Gastroesophageal sphincter (tissue), 4 donors: ENCODE data around the gene NLGN1. TPM values are rescaled to one million over a fixed set of nuclear protein-coding genes. Genes with fewer than 3 reads are reported as not detected.

Experiments used
- ATAC-seq: fragments of 150-250 bp; one replicate; pipeline ENCODE4 v1.9.1; 2016; ENCODE audit warnings: mild to moderate bottlenecking, moderate library complexity
- H3K27ac ChIP-seq, 4 donors: fragments of 200-600 bp; sonication (generic) in 3 of 4; 1 replicate in 3 of 4; 2 replicates in 1 of 4; pipeline ENCODE4 v1.5.1; 2016 to 2019
- H3K27me3 ChIP-seq: fragments of 200-600 bp; sonication (generic); one replicate; pipeline ENCODE4 v1.5.1; 2019
- H3K36me3 ChIP-seq, 2 donors: fragments of 200-600 bp; sonication (generic); one replicate each; pipeline ENCODE4 v1.5.1; 2019; ENCODE audit warnings: control low read depth in 1 of 2
- H3K4me1 ChIP-seq, 3 donors: fragments of 200-600 bp; sonication (generic); 1 replicate in 2 of 3; 2 replicates in 1 of 3; pipeline ENCODE4 v1.5.1; 2016 to 2019; ENCODE audit warnings: control low read depth in 2 of 3
- H3K4me3 ChIP-seq, 2 donors: fragments of 200-600 bp; sonication (generic); one replicate each; pipeline ENCODE4 v1.5.1; 2019; ENCODE audit warnings: mild to moderate bottlenecking in 1 of 2, moderate library complexity in 1 of 2
- H3K9me3 ChIP-seq, 3 donors: fragments of 200-600 bp; sonication (generic); one replicate each; pipeline ENCODE4 v1.5.1; 2017 to 2019; ENCODE audit warnings: control low read depth in 2 of 3
- CTCF ChIP-seq, 4 experiments: fragments of 200-600 bp in 2 of 4; fragments of 450-650 bp in 2 of 4; sonication (generic) in 1 of 4; IDR thresholded peaks; one replicate each; pipeline ENCODE4 v1.5.1; 2017 to 2019; ENCODE audit warnings: antibody characterized with exemption in 4 of 4, mild to moderate bottlenecking in 2 of 4, moderate library complexity in 2 of 4
- EP300 ChIP-seq: sonication (generic); formaldehyde crosslinking; IDR thresholded peaks from one replicate; pipeline ENCODE4 v1.6.1; 2017; ENCODE audit warnings: antibody characterized with exemption, mild to moderate bottlenecking
- POLR2A ChIP-seq, 2 donors: fragments of 450-650 bp; IDR thresholded peaks; one replicate each; pipeline ENCODE4 v1.6.1; 2017; ENCODE audit warnings: antibody characterized with exemption in 2 of 2, mild to moderate bottlenecking in 2 of 2, moderate library complexity in 1 of 2
- POLR2AphosphoS5 ChIP-seq: sonication (generic); formaldehyde crosslinking; IDR thresholded peaks from one replicate; pipeline ENCODE4 v1.6.1; 2017; ENCODE audit warnings: antibody characterized with exemption
- WGBS, 2 donors: methylation state at CpG; one replicate each; pipeline ENCODE4 v1.1.5; 2018; ENCODE audit warnings: low coverage in 1 of 2; 5-methylcytosine and 5-hydroxymethylcytosine counted together
- total RNA-seq, 4 donors: library from RNA; depleted of rRNA; stranded (reverse); fragments of >200 nt; gene quantifications; one replicate each; pipeline ENCODE4 v1.1.0, GENCODE V29; 2016

NLGN1 gene
- total RNA-seq, 4 donors from 2014 or later = 13.4 to 26.4 (median 24.0) TPM

- ATAC-seq = no peak
- peak; percentile 8 to 45 (median 16) for TF ChIP-seq CTCF (IDR thresholded peaks at IDR 0.05)
- TF ChIP-seq EP300 = no peak
- no peak overlapping the region for H3K27ac ChIP-seq
- H3K27me3 ChIP-seq = no peaks in the 10 kb centered on the region
- no peak overlapping the region for H3K4me3 ChIP-seq
- no peaks in the 10 kb centered on the region for H3K36me3 ChIP-seq
- no peaks in the 10 kb centered on the region for H3K9me3 ChIP-seq
- 81 to 92% methylated on average over 1 of the region's 1 CpG for WGBS, 2 donors
- H3K4me1 ChIP-seq = no peaks in the 10 kb centered on the region
Measured at GRCh38 chr3:173733029-173733652, 335.6 kb downstream of the NLGN1 start.

DNA sequence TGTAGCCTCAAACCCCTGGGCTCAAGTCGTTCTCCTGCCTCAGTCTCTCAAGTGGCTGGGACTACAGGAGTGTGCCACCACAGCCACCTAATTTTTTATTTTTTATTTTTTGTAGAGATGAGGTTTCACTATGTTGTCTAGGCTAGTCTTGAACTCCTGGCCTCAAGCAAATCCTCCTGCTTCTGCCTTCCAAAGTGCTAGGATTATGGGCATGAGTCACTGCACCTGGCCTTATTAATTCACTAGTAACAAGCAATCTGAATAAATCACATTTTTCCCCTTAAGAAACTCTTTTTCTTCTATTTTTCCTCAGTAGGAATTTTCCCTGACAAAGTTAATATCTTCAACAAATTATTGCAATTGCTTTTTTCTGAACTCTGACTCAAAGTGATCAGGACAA is 336.9 kb downstream of the NLGN1 start:
- TF ChIP-seq POLR2A (IDR thresholded peaks at IDR 0.05) (no peak), CTCF (IDR thresholded peaks at IDR 0.05) (no peak), EP300 (no peak), POLR2AphosphoS5 (no peak)
- no peak for ATAC-seq
- Histone ChIP-seq H3K27ac (no peak overlapping the region), H3K9me3 (no peaks in the 10 kb centered on the region), H3K4me3 (no peak overlapping the region), H3K27me3 (no peaks in the 10 kb centered on the region), H3K36me3 (no peaks in the 10 kb centered on the region), H3K4me1 (no peaks in the 10 kb centered on the region)
- no CpG with 5 or more reads among the region's 1 CpG for WGBS, 2 donors

DNA sequence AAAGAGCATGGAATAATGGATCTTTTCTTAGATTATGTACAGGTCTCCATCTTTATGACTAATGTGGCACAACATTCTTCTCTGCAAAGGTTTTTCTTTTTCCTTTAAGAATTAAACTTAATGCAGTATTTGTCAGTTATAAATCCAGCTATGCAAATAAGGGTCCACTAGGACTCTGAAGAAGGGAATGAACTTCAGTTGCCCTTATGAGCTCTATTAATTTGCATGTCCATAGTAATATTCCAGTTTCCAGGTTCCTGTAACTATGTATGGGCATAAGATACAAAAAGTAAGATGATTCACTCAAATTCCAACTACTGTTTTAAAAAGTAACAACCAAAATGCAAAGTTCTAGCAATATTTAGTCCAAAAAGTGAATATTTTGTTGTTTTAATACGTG is 337.4 kb downstream of the NLGN1 start:
- TF ChIP-seq CTCF (IDR thresholded peaks at IDR 0.05) (no peak), POLR2AphosphoS5 (no peak)
- ATAC-seq = no peak
- H3K27me3 ChIP-seq = no peaks in the 10 kb centered on the region

GRCh38 chr3:173735841-173736240 is 338.3 kb downstream of the NLGN1 start:
- Histone ChIP-seq H3K27ac (no peak overlapping the region), H3K27me3 (no peaks in the 10 kb centered on the region), H3K4me1 (no peaks in the 10 kb centered on the region), H3K36me3 (no peaks in the 10 kb centered on the region), H3K4me3 (no peak overlapping the region), H3K9me3 (no peaks in the 10 kb centered on the region)
- ATAC-seq = no peak
- TF ChIP-seq POLR2A (IDR thresholded peaks at IDR 0.05) (no peak), POLR2AphosphoS5 (no peak), EP300 (no peak), CTCF (IDR thresholded peaks at IDR 0.05) (no peak)
- 73 to 86% methylated on average over 1 of the region's 1 CpG for WGBS, 2 donors

More for the DNA sequence above, 337.4 kb downstream of the NLGN1 start:
- no peaks in the 10 kb centered on the region for H3K4me1 ChIP-seq
- no peak overlapping the region for H3K27ac ChIP-seq
- H3K36me3 ChIP-seq = no peaks in the 10 kb centered on the region
- H3K9me3 ChIP-seq = no peaks in the 10 kb centered on the region
- 48% methylated on average over 1 of the region's 1 CpG; no CpG with 5 or more reads in 1 of the 2 donors for WGBS, 2 donors
- no peak overlapping the region for H3K4me3 ChIP-seq

GRCh38 chr3:173737167-173737808 is 339.7 kb downstream of the NLGN1 start:
- H3K9me3 ChIP-seq = no peaks in the 10 kb centered on the region
- no peaks in the 10 kb centered on the region for H3K27me3 ChIP-seq
- no peak overlapping the region for H3K4me3 ChIP-seq
- no peak overlapping the region for H3K27ac ChIP-seq
- TF ChIP-seq CTCF (IDR thresholded peaks at IDR 0.05) (no peak), POLR2A (IDR thresholded peaks at IDR 0.05) (no peak), EP300 (no peak), POLR2AphosphoS5 (no peak)
- no peak for ATAC-seq
- no peaks in the 10 kb centered on the region for H3K36me3 ChIP-seq
- H3K4me1 ChIP-seq = no peaks in the 10 kb centered on the region
- 78 to 89% methylated on average over 2 of the region's 2 CpGs for WGBS, 2 donors
